ENCODE results near the gene NKD1. TPM values are rescaled to one million over a fixed set of nuclear protein-coding genes. Genes with fewer than 3 reads are reported as not detected.

The NKD1 gene
- total and polyA plus RNA-seq, 4 donors = 2.3 to 14.1 (median 8.0) TPM

- no peaks in the 10 kb centered on the region for H3K27me3 ChIP-seq (ENCODE audit: control insufficient read depth in 3 of 3, insufficient read depth in 3 of 3, low read length in 2 of 3)
- ATAC-seq (ENCODE audit: insufficient read depth, low FRiP score) = no peak
- H3K9ac ChIP-seq (ENCODE audit: insufficient read depth in 1 of 2, low read length in 2 of 2) = no peak overlapping the region
- H3K4me3 ChIP-seq = no peak overlapping the region
- peak overlapping the region in 1 of 2 donors; percentile 20 for H3K27ac ChIP-seq (ENCODE audit: low read depth in 1 of 2, low read length in 1 of 2)
- peaks cover 0 to 28% (median 9%) of the 10 kb centered on the region in 4 donors for H3K36me3 ChIP-seq (ENCODE audit: control insufficient read depth in 4 of 4, insufficient read depth in 4 of 4, low read length in 4 of 4)
- 91 to 93% methylated on average over 14 of the region's 14 CpGs for WGBS, 2 donors
- no peak for DNase-seq
- peaks cover 0 to 48% (median 25%) of the 10 kb centered on the region in 5 donors for H3K4me1 ChIP-seq (ENCODE audit: control insufficient read depth in 5 of 5, insufficient read depth in 5 of 5, low read length in 5 of 5)
- H3K9me3 ChIP-seq (ENCODE audit: control insufficient read depth in 4 of 4, insufficient read depth in 3 of 4, low read length in 3 of 4) = peaks cover 0 to 1% (median 0%) of the 10 kb centered on the region in 4 donors
- TF ChIP-seq, protein P1, sequence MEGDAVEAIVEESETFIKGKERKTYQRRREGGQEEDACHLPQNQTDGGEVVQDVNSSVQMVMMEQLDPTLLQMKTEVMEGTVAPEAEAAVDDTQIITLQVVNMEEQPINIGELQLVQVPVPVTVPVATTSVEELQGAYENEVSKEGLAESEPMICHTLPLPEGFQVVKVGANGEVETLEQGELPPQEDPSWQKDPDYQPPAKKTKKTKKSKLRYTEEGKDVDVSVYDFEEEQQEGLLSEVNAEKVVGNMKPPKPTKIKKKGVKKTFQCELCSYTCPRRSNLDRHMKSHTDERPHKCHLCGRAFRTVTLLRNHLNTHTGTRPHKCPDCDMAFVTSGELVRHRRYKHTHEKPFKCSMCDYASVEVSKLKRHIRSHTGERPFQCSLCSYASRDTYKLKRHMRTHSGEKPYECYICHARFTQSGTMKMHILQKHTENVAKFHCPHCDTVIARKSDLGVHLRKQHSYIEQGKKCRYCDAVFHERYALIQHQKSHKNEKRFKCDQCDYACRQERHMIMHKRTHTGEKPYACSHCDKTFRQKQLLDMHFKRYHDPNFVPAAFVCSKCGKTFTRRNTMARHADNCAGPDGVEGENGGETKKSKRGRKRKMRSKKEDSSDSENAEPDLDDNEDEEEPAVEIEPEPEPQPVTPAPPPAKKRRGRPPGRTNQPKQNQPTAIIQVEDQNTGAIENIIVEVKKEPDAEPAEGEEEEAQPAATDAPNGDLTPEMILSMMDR (IDR thresholded peaks at IDR 0.05; ENCODE audit: control extremely low read depth, extremely low read depth) = no peak
Measured at GRCh38 chr16:50607970-50608557, 59.9 kb downstream of the NKD1 start.

DNA sequence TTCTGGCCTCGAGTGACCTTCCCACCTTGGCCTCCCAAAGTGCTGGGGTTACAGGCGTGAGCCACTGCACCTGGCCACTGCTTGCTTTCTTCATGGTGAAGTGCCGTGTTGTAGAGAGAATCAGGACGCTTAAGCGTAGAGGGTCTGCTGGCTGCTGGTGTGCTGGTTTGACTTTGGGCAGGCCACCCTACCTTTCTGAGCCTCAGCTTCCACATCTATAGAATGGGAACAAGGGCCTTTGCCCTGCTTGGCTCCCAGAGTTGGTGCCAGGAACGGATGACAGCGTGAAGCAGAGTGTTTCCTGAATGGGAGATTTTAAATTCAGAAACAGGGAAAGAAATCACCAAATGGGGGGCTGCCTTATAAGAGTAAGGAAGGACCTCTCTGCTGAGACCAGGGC lies 60.9 kb downstream of the NKD1 start:
- H3K4me3 ChIP-seq = no peak overlapping the region
- no peak overlapping the region for H3K27ac ChIP-seq (ENCODE audit: low read depth in 1 of 2, low read length in 1 of 2)
- H3K4me1 ChIP-seq (ENCODE audit: control insufficient read depth in 5 of 5, insufficient read depth in 5 of 5, low read length in 5 of 5) = peaks cover 0 to 48% (median 30%) of the 10 kb centered on the region in 5 donors
- 85 to 88% methylated on average over 7 of the region's 7 CpGs for WGBS, 2 donors
- peaks cover 0 to 28% (median 9%) of the 10 kb centered on the region in 4 donors for H3K36me3 ChIP-seq (ENCODE audit: control insufficient read depth in 4 of 4, insufficient read depth in 4 of 4, low read length in 4 of 4)
- DNase-seq (no peak), ATAC-seq (ENCODE audit: insufficient read depth, low FRiP score) (no peak)
- H3K9ac ChIP-seq (ENCODE audit: insufficient read depth in 1 of 2, low read length in 2 of 2) = no peak overlapping the region
- TF ChIP-seq, protein P1 (IDR thresholded peaks at IDR 0.05; ENCODE audit: control extremely low read depth, extremely low read depth) = no peak
- H3K9me3 ChIP-seq (ENCODE audit: control insufficient read depth in 4 of 4, insufficient read depth in 3 of 4, low read length in 3 of 4) = peaks cover 0 to 1% (median 0%) of the 10 kb centered on the region in 4 donors
- H3K27me3 ChIP-seq (ENCODE audit: control insufficient read depth in 3 of 3, insufficient read depth in 3 of 3, low read length in 2 of 3) = no peaks in the 10 kb centered on the region

DNA sequence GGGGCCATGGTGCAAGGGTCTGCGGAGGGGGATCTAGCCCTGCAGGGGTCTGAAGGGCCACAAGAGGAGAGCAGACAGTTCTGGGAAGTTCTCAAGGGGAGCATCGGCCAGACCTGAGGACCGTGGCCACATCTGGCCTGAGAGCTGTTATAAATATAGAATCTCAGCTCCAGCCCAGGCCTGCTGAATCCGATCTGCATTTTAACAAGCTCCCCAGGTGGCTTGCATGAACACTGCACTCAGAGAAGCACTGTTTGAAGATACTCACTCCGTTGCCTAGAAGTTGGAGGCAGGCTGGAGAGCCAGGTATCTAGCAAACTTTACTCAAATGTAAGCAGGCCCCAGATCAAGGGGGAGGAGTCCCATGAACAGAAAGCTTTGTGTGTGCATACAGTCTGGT lies 61.3 kb downstream of the NKD1 start:
- Histone ChIP-seq H3K4me1 (ENCODE audit: control insufficient read depth in 5 of 5, insufficient read depth in 5 of 5, low read length in 5 of 5) (peaks cover 0 to 53% (median 33%) of the 10 kb centered on the region in 5 donors), H3K27me3 (ENCODE audit: control insufficient read depth in 3 of 3, insufficient read depth in 3 of 3, low read length in 2 of 3) (no peaks in the 10 kb centered on the region), H3K36me3 (ENCODE audit: control insufficient read depth in 4 of 4, insufficient read depth in 4 of 4, low read length in 4 of 4) (peaks cover 0 to 28% (median 10%) of the 10 kb centered on the region in 4 donors), H3K27ac (ENCODE audit: low read depth in 1 of 2, low read length in 1 of 2) (no peak overlapping the region), H3K4me3 (no peak overlapping the region), H3K9ac (ENCODE audit: insufficient read depth in 1 of 2, low read length in 2 of 2) (no peak overlapping the region), H3K9me3 (ENCODE audit: control insufficient read depth in 4 of 4, insufficient read depth in 3 of 4, low read length in 3 of 4) (peaks cover 0 to 1% (median 0%) of the 10 kb centered on the region in 4 donors)
- DNase-seq (peak in 1 of 3 donors; percentile 40), ATAC-seq (ENCODE audit: insufficient read depth, low FRiP score) (no peak)
- WGBS, 2 donors = 79 to 84% methylated on average over 5 of the region's 5 CpGs
- TF ChIP-seq, protein P1 (IDR thresholded peaks at IDR 0.05; ENCODE audit: control extremely low read depth, extremely low read depth) = no peak

Data from lung (tissue), 12 donors.